Cardiac fibroblast (primary cell): ENCODE data around the gene NDC1.
A peak's percentile ranks its signal among the peaks of the same experiment; 100 is the strongest.
"Not testable (repeated sequence)": the region's sequence is repeated elsewhere in the genome, so short reads cannot be mapped to it uniquely, and the experiment has no call there.

ENCODE experiments used
- DNase-seq, 2 donors: peaks; one replicate each; pipeline versions ENCODE4 v3.0.0 to v3.0.0-alpha.2; 2010; ENCODE audit warnings: low read depth in 2 of 2
- H3K4me3 ChIP-seq, 2 donors: replicated peaks in 1 of 2; 1 replicate in 1 of 2; 2 replicates in 1 of 2; pipeline ENCODE4 v1.5.1; 2011; ENCODE audit warnings: low read depth in 2 of 2, low read length in 2 of 2, mild to moderate bottlenecking in 2 of 2, moderate library complexity in 1 of 2
- TF ChIP-seq, protein P1 (sequence below): IDR thresholded peaks from one replicate; pipeline ENCODE4 v1.5.1; 2011; ENCODE audit warnings: low read depth, mild to moderate bottlenecking, low read length, inconsistent platforms

The NDC1 gene, protein sequence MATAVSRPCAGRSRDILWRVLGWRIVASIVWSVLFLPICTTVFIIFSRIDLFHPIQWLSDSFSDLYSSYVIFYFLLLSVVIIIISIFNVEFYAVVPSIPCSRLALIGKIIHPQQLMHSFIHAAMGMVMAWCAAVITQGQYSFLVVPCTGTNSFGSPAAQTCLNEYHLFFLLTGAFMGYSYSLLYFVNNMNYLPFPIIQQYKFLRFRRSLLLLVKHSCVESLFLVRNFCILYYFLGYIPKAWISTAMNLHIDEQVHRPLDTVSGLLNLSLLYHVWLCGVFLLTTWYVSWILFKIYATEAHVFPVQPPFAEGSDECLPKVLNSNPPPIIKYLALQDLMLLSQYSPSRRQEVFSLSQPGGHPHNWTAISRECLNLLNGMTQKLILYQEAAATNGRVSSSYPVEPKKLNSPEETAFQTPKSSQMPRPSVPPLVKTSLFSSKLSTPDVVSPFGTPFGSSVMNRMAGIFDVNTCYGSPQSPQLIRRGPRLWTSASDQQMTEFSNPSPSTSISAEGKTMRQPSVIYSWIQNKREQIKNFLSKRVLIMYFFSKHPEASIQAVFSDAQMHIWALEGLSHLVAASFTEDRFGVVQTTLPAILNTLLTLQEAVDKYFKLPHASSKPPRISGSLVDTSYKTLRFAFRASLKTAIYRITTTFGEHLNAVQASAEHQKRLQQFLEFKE

DNA sequence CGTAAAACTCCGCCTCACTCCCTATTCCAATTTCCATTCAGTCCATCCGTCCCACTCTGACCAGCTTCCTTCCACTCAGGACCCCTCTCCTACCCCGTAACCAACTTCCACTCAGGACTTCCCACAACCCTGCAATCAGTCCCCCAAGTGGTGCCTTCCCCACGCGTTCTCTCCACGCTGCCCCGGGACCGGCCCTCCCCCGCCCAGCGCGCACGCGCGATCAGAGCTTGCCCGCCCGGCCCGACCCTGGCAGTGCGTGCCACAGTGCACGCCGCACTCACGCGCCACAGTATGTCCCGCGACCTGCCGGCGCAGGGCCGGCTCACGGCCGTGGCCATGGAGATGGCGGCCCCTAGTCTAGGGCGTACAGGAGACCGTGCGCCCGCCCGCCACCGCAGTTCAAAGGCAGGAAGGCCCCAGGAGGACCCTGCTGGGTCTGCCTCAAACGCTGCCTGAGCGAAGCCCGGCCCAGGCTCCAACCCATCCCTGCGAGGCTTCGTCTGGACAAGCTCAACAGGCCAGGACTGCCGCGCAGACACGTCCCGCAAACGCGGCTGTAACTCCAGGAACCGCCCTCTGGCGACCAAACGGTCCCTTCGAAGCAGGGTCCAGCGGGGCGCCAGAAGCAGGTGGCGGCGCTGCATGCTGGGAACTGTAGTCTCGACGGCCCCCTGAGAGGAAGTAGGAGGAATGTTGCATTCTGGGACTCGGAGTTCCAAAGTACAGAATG lies at the start of gene NDC1:
Gene NDC1, minus strand, starts transcription at position 373 of the 730 bp plus-strand sequence. Its CDS starts 35 bp downstream, at position 338.
- peak within 1 kb of the TSS; percentile 80 to 88 for H3K4me3 ChIP-seq
- peak; percentile 96 to 97 for DNase-seq
- TF ChIP-seq, protein P1, sequence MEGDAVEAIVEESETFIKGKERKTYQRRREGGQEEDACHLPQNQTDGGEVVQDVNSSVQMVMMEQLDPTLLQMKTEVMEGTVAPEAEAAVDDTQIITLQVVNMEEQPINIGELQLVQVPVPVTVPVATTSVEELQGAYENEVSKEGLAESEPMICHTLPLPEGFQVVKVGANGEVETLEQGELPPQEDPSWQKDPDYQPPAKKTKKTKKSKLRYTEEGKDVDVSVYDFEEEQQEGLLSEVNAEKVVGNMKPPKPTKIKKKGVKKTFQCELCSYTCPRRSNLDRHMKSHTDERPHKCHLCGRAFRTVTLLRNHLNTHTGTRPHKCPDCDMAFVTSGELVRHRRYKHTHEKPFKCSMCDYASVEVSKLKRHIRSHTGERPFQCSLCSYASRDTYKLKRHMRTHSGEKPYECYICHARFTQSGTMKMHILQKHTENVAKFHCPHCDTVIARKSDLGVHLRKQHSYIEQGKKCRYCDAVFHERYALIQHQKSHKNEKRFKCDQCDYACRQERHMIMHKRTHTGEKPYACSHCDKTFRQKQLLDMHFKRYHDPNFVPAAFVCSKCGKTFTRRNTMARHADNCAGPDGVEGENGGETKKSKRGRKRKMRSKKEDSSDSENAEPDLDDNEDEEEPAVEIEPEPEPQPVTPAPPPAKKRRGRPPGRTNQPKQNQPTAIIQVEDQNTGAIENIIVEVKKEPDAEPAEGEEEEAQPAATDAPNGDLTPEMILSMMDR, result no peak

GRCh38 chr1:53883600-53883999 lies 45.5 kb upstream of the NDC1 start:
- not testable (repeated sequence) for H3K4me3 ChIP-seq, DNase-seq

- not testable (repeated sequence) for DNase-seq, H3K4me3 ChIP-seq
These were observed 43.8 kb upstream of the NDC1 start for GRCh38 chr1:53881853-53882252.

- DNase-seq, result peak; percentile 75 to 76
- no peak overlapping the region for H3K4me3 ChIP-seq
- TF ChIP-seq, protein P1, result peak; percentile 63
These were observed 40.5 kb upstream of the NDC1 start for GRCh38 chr1:53878492-53879105.

GRCh38 chr1:53875150-53875549 lies 37.1 kb upstream of the NDC1 start:
- not testable (repeated sequence) for H3K4me3 ChIP-seq, DNase-seq

DNA sequence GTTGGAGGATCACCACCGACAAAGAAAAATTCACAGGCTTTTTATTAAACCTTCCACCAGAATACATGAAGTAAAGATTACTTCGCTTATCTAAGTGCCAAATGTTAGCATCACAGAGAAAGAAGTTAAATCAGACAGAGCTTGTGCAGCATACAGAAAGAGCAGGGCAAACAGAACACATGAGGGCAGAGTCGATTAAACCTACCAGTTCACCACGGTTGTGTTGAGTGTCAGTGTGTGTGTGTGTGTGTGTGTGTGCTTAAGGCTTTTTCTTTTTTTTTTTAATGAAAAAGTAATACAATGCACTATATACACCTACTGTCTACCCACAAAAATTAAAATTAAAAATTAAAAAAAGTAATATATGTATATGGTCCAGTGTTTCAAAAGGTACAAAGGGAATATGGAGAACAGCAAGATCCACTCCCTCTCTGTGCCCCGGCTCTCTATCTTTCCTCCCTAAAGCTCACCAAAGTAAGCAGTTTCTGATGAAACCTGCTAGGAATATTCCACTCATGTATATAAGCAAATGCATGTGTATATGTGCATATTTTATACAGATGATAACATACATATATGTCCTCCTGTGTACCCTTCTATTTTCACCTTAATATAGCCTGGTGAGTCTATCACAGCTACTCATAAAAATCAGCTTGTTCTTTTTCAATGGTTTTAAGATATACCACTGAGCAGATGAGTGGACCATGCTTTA lies 33.8 kb upstream of the NDC1 start:
- TF ChIP-seq, protein P1, result no peak
- DNase-seq, result no peak
- no peak overlapping the region for H3K4me3 ChIP-seq

DNA sequence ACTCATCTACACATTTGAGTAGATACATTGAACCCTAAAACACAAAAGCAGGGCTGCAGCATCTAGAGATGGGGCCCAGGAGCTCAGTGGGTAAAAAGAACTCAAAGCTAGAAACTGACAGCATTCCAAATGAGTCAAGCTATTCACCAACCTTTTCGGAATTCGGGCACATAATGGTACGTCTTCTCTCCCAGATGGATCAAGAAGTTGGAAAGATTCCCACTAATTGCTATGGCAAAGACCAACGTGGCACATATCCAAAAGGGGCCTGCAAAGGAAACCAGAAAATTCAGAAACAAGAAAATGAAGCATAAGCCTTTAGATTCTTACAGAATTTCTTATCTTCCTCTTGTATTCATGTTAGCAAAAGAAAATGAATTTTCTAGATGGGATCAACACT lies 33.1 kb upstream of the NDC1 start:
- H3K4me3 ChIP-seq, result no peak overlapping the region
- no peak for DNase-seq
- TF ChIP-seq, protein P1, result no peak
